ENCODE measurements around the gene PSTPIP2.

DNA sequence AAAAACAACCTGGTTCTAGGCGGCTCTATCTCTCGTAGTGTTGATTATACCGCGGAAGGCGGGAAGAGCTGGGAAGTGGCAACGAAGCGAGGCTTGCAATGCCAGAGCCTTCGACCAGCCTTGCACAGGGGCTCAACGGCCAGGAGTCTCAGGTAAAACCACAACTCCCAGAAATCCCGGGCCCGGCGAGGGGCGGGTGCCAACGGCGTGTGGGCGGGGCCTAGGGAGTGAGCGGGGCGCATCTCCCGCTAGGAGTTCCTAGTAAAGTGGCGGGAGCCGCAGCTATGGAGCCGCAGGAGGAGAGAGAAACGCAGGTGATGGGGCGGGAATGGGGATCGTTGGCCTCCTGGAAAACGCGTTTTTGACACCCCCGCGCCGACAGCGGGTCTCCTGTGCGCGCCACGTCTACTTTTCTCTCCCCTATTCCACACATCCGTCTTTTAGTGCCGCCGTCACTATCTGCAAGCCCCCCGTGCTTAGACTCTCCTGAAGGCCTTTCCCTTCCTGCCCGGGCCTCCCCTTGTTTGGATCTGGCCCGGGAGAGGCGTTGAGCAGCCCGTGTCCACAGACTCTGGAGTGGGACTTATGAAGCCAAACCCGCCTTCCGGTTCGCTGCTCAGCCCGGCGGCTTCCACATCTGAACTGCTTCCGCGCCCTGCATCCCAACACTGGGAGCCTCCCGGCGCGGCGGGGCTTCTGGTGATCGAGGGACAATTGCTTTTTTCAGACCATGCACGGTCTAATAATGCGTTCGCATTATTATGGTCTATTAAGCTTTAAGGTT is 32.3 kb upstream of the PSTPIP2 start, which contains the start of gene HAUS1:
- TF ChIP-seq POU5F1 (IDR thresholded peaks at IDR 0.05; ENCODE audit: low read depth, low read length) (no peak), CREB1 (IDR thresholded peaks at IDR 0.05) (no peak)
